ENCODE measurements around the gene PGM1.

DNA sequence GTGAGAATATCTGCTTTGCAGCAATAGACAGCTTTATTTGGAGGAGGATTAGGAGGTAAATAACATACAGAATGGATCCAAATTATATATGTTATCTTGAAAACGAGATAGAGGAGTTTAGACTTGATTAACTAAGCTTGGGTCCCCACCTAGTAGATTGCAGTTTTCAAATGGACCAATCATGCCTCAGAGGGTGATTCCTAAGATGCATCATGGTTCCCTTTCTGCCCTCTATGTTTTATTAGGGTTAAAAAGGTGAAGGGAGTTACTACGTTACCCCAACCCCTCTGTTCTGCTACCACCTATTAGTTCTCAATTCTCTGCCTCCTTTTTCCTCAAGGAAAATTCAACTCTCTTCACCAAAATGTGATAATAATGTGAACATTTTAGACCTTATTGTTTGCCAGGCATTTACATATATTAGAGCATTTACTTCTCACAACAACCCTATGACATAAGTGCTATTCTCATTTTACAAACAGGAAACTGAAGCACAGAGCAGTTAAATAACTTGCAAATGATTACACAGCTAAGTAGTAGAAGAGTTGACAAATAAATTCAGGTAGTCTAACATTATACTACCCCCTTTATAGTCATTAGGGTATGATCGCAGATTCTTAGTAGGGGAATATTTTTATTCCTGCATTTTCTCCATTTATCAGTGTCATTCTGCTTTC, 23.4 kb upstream of the PGM1 start:
- TF ChIP-seq, protein P1, sequence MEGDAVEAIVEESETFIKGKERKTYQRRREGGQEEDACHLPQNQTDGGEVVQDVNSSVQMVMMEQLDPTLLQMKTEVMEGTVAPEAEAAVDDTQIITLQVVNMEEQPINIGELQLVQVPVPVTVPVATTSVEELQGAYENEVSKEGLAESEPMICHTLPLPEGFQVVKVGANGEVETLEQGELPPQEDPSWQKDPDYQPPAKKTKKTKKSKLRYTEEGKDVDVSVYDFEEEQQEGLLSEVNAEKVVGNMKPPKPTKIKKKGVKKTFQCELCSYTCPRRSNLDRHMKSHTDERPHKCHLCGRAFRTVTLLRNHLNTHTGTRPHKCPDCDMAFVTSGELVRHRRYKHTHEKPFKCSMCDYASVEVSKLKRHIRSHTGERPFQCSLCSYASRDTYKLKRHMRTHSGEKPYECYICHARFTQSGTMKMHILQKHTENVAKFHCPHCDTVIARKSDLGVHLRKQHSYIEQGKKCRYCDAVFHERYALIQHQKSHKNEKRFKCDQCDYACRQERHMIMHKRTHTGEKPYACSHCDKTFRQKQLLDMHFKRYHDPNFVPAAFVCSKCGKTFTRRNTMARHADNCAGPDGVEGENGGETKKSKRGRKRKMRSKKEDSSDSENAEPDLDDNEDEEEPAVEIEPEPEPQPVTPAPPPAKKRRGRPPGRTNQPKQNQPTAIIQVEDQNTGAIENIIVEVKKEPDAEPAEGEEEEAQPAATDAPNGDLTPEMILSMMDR (IDR thresholded peaks at IDR 0.05; ENCODE audit: low read length): no peak
- TF ChIP-seq EZH2 (IDR thresholded peaks at IDR 0.05; ENCODE audit: borderline replicate concordance, low read length): no peak

Data from OCI-LY1 (cell line).